Thyroid gland (tissue), 4 donors: ENCODE data around the gene ATP2A3.

Experiments
- POLR2A ChIP-seq, 2 donors: fragments of 450-650 bp; IDR thresholded peaks; one replicate each; pipeline ENCODE4 v1.6.1; 2017; ENCODE audit warnings: antibody characterized with exemption in 2 of 2, mild to moderate bottlenecking in 2 of 2, moderate library complexity in 1 of 2
- TF ChIP-seq, protein P1 (sequence below), 6 experiments: fragments of 200-600 bp in 3 of 6; fragments of 450-650 bp in 3 of 6; sonication (generic) in 3 of 6; IDR thresholded peaks; one replicate each; pipeline ENCODE4 v1.5.1; 2016 to 2019; ENCODE audit warnings: antibody characterized with exemption in 6 of 6, mild to moderate bottlenecking in 2 of 6, inconsistent platforms in 1 of 6, moderate library complexity in 1 of 6

DNA sequence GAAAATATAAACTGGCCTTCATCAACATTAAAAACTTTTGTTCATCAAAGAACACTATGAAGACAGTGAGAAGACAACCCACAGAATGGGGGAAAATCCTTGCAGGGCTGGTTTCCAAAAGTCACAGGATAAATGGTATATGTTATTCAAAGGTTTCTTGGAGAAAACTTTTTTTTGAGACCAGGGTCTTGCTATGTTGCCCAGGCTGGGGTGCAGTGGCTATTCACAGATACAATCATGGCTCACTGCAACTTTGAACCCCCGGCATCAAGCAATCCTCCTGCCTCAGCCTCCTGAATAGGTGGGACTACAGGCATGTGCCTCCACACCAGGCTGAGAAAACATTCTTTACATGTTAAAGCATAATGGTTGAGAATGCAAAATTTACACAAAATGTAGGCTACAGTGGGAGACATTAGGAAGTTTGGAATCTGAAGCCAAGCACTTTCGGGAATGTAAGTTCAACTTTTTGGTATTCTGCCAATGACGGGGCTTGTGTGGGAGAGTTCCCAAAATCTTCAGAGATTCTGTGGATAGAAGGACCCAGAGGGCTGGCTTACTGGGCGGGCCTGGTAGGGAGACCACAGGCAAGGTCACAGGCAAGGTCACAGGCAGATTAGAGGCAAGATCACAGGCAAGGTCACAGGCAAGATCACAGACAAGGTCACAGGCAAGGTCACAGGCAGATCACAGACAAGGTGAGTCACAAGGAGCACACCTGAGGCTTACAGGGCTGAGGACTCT is 24.2 kb upstream of the ATP2A3 start:
- TF ChIP-seq, protein P1, sequence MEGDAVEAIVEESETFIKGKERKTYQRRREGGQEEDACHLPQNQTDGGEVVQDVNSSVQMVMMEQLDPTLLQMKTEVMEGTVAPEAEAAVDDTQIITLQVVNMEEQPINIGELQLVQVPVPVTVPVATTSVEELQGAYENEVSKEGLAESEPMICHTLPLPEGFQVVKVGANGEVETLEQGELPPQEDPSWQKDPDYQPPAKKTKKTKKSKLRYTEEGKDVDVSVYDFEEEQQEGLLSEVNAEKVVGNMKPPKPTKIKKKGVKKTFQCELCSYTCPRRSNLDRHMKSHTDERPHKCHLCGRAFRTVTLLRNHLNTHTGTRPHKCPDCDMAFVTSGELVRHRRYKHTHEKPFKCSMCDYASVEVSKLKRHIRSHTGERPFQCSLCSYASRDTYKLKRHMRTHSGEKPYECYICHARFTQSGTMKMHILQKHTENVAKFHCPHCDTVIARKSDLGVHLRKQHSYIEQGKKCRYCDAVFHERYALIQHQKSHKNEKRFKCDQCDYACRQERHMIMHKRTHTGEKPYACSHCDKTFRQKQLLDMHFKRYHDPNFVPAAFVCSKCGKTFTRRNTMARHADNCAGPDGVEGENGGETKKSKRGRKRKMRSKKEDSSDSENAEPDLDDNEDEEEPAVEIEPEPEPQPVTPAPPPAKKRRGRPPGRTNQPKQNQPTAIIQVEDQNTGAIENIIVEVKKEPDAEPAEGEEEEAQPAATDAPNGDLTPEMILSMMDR (IDR thresholded peaks at IDR 0.05): no peak
- no peak for TF ChIP-seq POLR2A (IDR thresholded peaks at IDR 0.05)
